MM.1S (cell line): Measurements from ENCODE around the gene KLHL24.
A peak's percentile ranks its signal among the peaks of the same experiment; 100 is the strongest.
"Not testable (repeated sequence)": the region's sequence is repeated elsewhere in the genome, so short reads cannot be mapped to it uniquely, and the experiment has no call there.

ENCODE experiments used
- DNase-seq: peaks from one replicate; pipeline ENCODE4 v3.0.0-alpha.2; 2015
- H2AFZ ChIP-seq: fragments of 300-600 bp; sonication (generic); 2 replicates; pipeline ENCODE4 v1.6.0; 2016; ENCODE audit warnings: antibody characterized with exemption, low read length
- H3F3A ChIP-seq: fragments of 300-600 bp; sonication (generic); 2 replicates; pipeline ENCODE4 v1.6.1; 2016; ENCODE audit warnings: mild to moderate bottlenecking, antibody characterized with exemption, low read length, moderate library complexity, mixed read lengths; ENCODE audit not compliant: insufficient read depth
- H3K27ac ChIP-seq: fragments of 300-600 bp; sonication (generic); 2 replicates; pipeline ENCODE4 v1.5.1; 2016; ENCODE audit warnings: mild to moderate bottlenecking, low read length
- H3K27me3 ChIP-seq: fragments of 300-600 bp; sonication (generic); replicated peaks from 2 replicates; pipeline ENCODE4 v1.6.0; 2016; ENCODE audit warnings: low read length; ENCODE audit not compliant: insufficient read depth
- H3K36me3 ChIP-seq: fragments of 300-600 bp; sonication (generic); replicated peaks from 2 replicates; pipeline ENCODE4 v1.6.1; 2016; ENCODE audit warnings: mild to moderate bottlenecking, low read length, mixed read lengths; ENCODE audit not compliant: insufficient read depth
- H3K4me1 ChIP-seq: fragments of 300-600 bp; sonication (generic); 2 replicates; pipeline ENCODE4 v1.6.1; 2016; ENCODE audit warnings: low read length, mixed read lengths
- H3K4me2 ChIP-seq: fragments of 300-600 bp; sonication (generic); 2 replicates; pipeline ENCODE4 v1.6.0; 2016; ENCODE audit warnings: low read depth, low read length
- H3K4me3 ChIP-seq: fragments of 300-600 bp; sonication (generic); 2 replicates; pipeline ENCODE4 v1.5.1; 2016; ENCODE audit warnings: low read length, mixed read lengths
- H3K79me2 ChIP-seq: fragments of 300-600 bp; sonication (generic); 2 replicates; pipeline ENCODE4 v1.6.1; 2016; ENCODE audit warnings: mixed run types, low read length, mixed read lengths
- H3K9ac ChIP-seq: fragments of 300-600 bp; sonication (generic); 2 replicates; pipeline ENCODE4 v1.6.1; 2016; ENCODE audit warnings: low read length, mixed read lengths
- H3K9me2 ChIP-seq: fragments of 300-600 bp; sonication (generic); replicated peaks from 2 replicates; pipeline ENCODE4 v1.6.1; 2016; ENCODE audit warnings: mild to moderate bottlenecking, low read length, mixed read lengths; ENCODE audit not compliant: insufficient read depth
- H3K9me3 ChIP-seq: fragments of 300-600 bp; sonication (generic); replicated peaks from 2 replicates; pipeline ENCODE4 v1.6.1; 2016; ENCODE audit warnings: mild to moderate bottlenecking, low read length, mixed read lengths; ENCODE audit not compliant: insufficient read depth
- H4K20me1 ChIP-seq: fragments of 300-600 bp; sonication (generic); 2 replicates; pipeline ENCODE4 v1.6.1; 2016; ENCODE audit warnings: mild to moderate bottlenecking, low read length, moderate library complexity, mixed read lengths; ENCODE audit not compliant: insufficient read depth
- CTCF ChIP-seq: fragments of 300-600 bp; sonication (generic); IDR thresholded peaks from 2 replicates; pipeline ENCODE4 v1.5.1; 2016; ENCODE audit warnings: antibody characterized with exemption, low read length, mixed read lengths
- EZH2 ChIP-seq: fragments of 300-600 bp; sonication (generic); optimal IDR thresholded peaks from 2 replicates; pipeline ENCODE3; 2017; ENCODE audit warnings: low read depth, mild to moderate bottlenecking, antibody characterized with exemption, low read length, mixed read lengths
- EZH2phosphoT487 ChIP-seq: fragments of 300-600 bp; sonication (generic); IDR thresholded peaks from 2 replicates; pipeline ENCODE4 v1.6.1; 2018; ENCODE audit warnings: antibody characterized with exemption, low read length

KLHL24 gene

GRCh38 chr3:183636221-183637105 lies 1.0 kb downstream of the KLHL24 start:
- no peak for TF ChIP-seq EZH2phosphoT487
- no peak for TF ChIP-seq EZH2
- no peak for TF ChIP-seq CTCF
- no peaks in the 10 kb centered on the region for H3K9me3 ChIP-seq

GRCh38 chr3:183637106-183637486 lies 1.7 kb downstream of the KLHL24 start:
- no peaks in the 10 kb centered on the region for H3K36me3 ChIP-seq
- H3K9ac ChIP-seq: peak overlapping the region; percentile 88
- no peak for TF ChIP-seq CTCF
- TF ChIP-seq EZH2phosphoT487: no peak
- no peak for TF ChIP-seq EZH2
- H2AFZ ChIP-seq: peak overlapping the region; percentile 79
- H4K20me1 ChIP-seq: no peaks in the 10 kb centered on the region
- DNase-seq: no peak
- H3K27me3 ChIP-seq: no peaks in the 10 kb centered on the region
- peaks cover 16% of the 10 kb centered on the region for H3F3A ChIP-seq
- peak overlapping the region; percentile 87 for H3K27ac ChIP-seq
- H3K4me1 ChIP-seq: peaks cover 5% of the 10 kb centered on the region
- peaks cover 49% of the 10 kb centered on the region for H3K79me2 ChIP-seq
- no peaks in the 10 kb centered on the region for H3K9me3 ChIP-seq
- H3K4me2 ChIP-seq: peak overlapping the region; percentile 81
- no peaks in the 10 kb centered on the region for H3K9me2 ChIP-seq
- peak overlapping the region; percentile 95 for H3K4me3 ChIP-seq

More at GRCh38 chr3:183636221-183637105, 1.0 kb downstream of the KLHL24 start:
- Histone ChIP-seq H3K79me2 (peaks cover 43% of the 10 kb centered on the region), H3K27me3 (no peaks in the 10 kb centered on the region), H3K4me2 (peak overlapping the region; percentile 81), H3K36me3 (no peaks in the 10 kb centered on the region), H3K4me3 (peak overlapping the region; percentile 95), H3F3A (peaks cover 16% of the 10 kb centered on the region), H4K20me1 (no peaks in the 10 kb centered on the region), H3K9ac (peak overlapping the region; percentile 88), H3K4me1 (peaks cover 5% of the 10 kb centered on the region), H3K9me2 (no peaks in the 10 kb centered on the region), H2AFZ (peak overlapping the region; percentile 89), H3K27ac (peak overlapping the region; percentile 87)
- DNase-seq: peak; percentile 100

- H3K79me2 ChIP-seq: peaks cover 52% of the 10 kb centered on the region
- not testable (repeated sequence) for H3K27ac ChIP-seq
Observed at GRCh38 chr3:183637633-183638032, 2.2 kb downstream of the KLHL24 start.

More at GRCh38 chr3:183637633-183638032, 2.2 kb downstream of the KLHL24 start:
- H3K36me3 ChIP-seq, H3K9me2 ChIP-seq, H4K20me1 ChIP-seq, H3K9ac ChIP-seq, H3K9me3 ChIP-seq, H2AFZ ChIP-seq, DNase-seq, H3K4me1 ChIP-seq, H3K27me3 ChIP-seq: not testable (repeated sequence)
- peak overlapping the region; percentile 81 for H3K4me2 ChIP-seq
- H3F3A ChIP-seq: peaks cover 16% of the 10 kb centered on the region
- H3K4me3 ChIP-seq: peak overlapping the region; percentile 95; the same call in 1 of the 2 replicates
